SK-N-SH treated with all-trans-retinoic acid at 6 μM for 48 hours (cell line): ENCODE results near the gene JOSD1.

Source experiments
- ARNTL ChIP-seq: fragments of 450-650 bp; formaldehyde crosslinking; IDR thresholded peaks from 2 replicates; pipeline ENCODE4 v1.5.0; 2020; ENCODE audit warnings: low read depth, mild to moderate bottlenecking, moderate library complexity, borderline replicate concordance
- CREB5 ChIP-seq: fragments of 250-450 bp; sonication (Bioruptor Pico); IDR thresholded peaks from 2 replicates; pipeline ENCODE4 v1.5.1; 2020; ENCODE audit warnings: low read depth, mild to moderate bottlenecking, moderate library complexity
- CSDC2 ChIP-seq: fragments of 250-450 bp; sonication (Bioruptor Pico); IDR thresholded peaks from 2 replicates; pipeline ENCODE4 v1.5.0; 2020; ENCODE audit warnings: mild to moderate bottlenecking, moderate library complexity
- SNAI2 ChIP-seq: fragments of 250-450 bp; sonication (Bioruptor Pico); IDR thresholded peaks from 2 replicates; pipeline ENCODE4 v1.5.0; 2020; ENCODE audit warnings: mild to moderate bottlenecking, moderate library complexity
- TCF4 ChIP-seq: fragments of 250-450 bp; sonication (Bioruptor Pico); IDR thresholded peaks from 2 replicates; pipeline ENCODE4 v1.8.0; 2021; ENCODE audit warnings: mild to moderate bottlenecking, moderate library complexity, borderline replicate concordance
- ZFP3 ChIP-seq: fragments of 250-450 bp; sonication (Bioruptor Pico); IDR thresholded peaks from 2 replicates; pipeline ENCODE4 v1.5.0; 2020; ENCODE audit warnings: mild to moderate bottlenecking, moderate library complexity
- ZFP30 ChIP-seq: fragments of 450-650 bp; formaldehyde crosslinking; IDR thresholded peaks from 2 replicates; pipeline ENCODE4 v1.5.0; 2022; ENCODE audit warnings: mild to moderate bottlenecking, moderate library complexity
- ZNF8 ChIP-seq: fragments of 450-650 bp; formaldehyde crosslinking; IDR thresholded peaks from 2 replicates; pipeline ENCODE4 v1.5.0; 2020; ENCODE audit warnings: mild to moderate bottlenecking, moderate library complexity
- TF ChIP-seq, protein P1 (sequence below): fragments of 250-450 bp; sonication (Bioruptor Pico); IDR thresholded peaks from 2 replicates; pipeline ENCODE4 v1.8.0; 2021; ENCODE audit warnings: low read depth, mild to moderate bottlenecking, moderate library complexity, borderline replicate concordance

GRCh38 chr22:38742176-38742942 is 41.6 kb upstream of the JOSD1 start:
- TF ChIP-seq SNAI2 (CRISPR knock-in tag), result no peak
- no peak for TF ChIP-seq CREB5
- no peak for TF ChIP-seq ARNTL (CRISPR knock-in tag)
- no peak for TF ChIP-seq ZFP3
- no peak for TF ChIP-seq CSDC2 (CRISPR knock-in tag)
- TF ChIP-seq ZNF8 (CRISPR knock-in tag), result no peak
- TF ChIP-seq ZFP30 (CRISPR knock-in tag), result no peak
- TF ChIP-seq, protein P1, sequence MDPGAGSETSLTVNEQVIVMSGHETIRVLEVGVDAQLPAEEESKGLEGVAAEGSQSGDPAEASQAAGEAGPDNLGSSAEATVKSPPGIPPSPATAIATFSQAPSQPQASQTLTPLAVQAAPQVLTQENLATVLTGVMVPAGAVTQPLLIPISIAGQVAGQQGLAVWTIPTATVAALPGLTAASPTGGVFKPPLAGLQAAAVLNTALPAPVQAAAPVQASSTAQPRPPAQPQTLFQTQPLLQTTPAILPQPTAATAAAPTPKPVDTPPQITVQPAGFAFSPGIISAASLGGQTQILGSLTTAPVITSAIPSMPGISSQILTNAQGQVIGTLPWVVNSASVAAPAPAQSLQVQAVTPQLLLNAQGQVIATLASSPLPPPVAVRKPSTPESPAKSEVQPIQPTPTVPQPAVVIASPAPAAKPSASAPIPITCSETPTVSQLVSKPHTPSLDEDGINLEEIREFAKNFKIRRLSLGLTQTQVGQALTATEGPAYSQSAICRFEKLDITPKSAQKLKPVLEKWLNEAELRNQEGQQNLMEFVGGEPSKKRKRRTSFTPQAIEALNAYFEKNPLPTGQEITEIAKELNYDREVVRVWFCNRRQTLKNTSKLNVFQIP (CRISPR knock-in tag), result no peak
- TF ChIP-seq TCF4, result no peak
